GM19438 (cell line): ENCODE results near the gene GEN1.

Experiments
- ATAC-seq: cut with Tn5 transposase; IDR thresholded peaks from one replicate; pipeline ENCODE4 v1.9.1; 2021; ENCODE audit warnings: low read depth; ENCODE audit not compliant: unreplicated experiment

The GEN1 gene

DNA sequence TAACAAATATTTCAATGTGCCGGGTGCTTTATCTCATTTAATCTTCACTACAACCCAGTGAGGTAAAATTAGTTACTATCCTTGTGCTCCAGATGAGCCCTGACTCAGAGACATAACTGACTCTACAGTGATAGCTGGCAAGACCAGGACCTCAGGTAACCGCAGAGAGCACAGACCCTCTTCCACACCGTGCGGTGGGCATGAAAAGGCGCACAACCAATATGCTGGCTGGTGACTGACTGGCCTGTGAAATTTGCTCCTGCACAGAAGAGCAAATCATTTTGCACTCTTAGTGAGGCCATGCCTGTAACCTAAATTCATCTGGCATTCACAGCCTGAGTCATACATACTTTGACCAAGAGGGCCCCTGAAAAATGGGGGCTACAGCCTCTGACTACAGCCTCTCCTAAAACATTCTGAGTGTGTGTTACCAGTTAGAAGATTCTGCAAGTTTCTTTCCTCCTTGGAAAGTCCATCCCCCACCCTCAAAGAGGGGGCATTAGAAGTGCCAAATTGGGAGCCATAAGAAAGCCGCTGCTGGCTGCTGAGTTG lies 39.9 kb downstream of the GEN1 start:
- no peak for ATAC-seq

DNA sequence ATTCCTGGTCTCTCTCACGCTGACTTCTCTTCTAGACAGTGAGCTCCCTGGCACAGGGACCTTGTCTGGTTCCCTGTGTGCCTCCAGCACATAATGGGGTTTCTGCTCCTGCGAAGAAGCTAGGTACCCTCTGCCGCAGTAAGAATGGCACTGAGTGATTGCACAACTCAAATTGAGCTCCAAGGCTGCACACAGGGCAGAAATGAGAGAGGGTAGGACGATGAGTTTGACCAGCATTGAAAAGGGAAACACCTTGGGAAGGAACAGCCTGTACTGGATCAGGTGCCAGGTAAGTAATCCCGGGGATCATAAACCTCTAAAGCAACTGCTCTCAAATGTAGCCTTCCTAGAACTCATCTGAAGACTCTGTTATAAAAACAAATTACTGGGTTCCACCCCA lies 41.4 kb downstream of the GEN1 start:
- no peak for ATAC-seq

GRCh38 chr2:17798338-17798737 lies 44.4 kb downstream of the GEN1 start:
- no peak for ATAC-seq

- no peak for ATAC-seq
These were observed 45.6 kb downstream of the GEN1 start for GRCh38 chr2:17799301-17800120.

DNA sequence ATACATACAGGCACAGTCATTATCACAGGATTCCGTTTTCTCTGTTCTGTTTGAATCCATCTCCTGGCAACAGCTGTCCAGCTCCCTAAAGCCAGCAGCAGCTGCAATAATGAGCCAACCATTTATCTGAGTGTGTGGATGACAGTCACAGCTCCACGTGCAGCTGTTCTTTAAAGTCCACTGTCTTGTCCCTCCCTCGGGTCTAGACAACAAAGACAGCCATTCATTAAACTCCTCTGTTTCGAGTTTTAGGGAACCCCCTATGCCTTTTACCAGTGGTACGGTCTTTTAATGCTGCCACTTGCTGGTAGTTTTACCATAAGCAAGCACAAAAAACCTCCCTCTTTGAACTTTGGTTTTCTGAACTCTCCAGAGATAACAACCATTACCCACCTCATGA lies 46.3 kb downstream of the GEN1 start:
- no peak for ATAC-seq

DNA sequence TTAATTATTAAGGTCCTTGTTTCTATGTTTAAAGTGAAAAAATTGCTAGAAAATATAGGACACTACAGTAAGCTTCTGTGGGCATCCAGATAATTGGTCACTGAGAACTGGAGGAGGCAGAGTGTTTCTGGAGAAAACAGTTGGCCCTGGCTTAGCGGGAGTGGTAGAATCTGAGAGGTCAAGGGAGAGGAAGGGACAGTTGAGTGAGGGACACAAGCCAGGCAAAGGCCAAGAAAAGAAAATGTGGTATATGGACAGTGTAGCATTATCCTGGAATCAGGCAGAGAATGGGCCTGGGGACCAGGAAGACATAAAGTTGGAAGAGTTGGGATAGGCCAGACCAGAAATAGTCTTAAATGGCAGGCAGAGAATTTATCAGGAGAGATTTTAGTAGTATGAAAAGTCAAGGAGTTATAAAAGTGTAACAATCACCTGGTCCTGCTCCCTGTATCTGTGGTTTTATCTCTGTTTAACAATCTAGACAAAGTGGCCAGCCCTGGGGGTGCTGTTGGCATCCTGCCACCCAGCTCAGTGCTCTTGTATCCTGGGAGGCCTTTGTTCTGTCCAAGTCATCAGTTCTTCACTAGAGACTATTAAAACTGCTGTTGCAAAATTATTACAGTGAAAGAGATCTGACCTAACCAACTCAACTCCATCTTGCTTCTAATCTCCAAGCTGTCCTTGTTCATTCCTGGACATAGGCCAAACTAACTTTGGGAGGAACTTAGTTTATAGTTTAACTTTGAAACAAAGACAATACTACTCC lies 46.9 kb downstream of the GEN1 start:
- ATAC-seq, result no peak

DNA sequence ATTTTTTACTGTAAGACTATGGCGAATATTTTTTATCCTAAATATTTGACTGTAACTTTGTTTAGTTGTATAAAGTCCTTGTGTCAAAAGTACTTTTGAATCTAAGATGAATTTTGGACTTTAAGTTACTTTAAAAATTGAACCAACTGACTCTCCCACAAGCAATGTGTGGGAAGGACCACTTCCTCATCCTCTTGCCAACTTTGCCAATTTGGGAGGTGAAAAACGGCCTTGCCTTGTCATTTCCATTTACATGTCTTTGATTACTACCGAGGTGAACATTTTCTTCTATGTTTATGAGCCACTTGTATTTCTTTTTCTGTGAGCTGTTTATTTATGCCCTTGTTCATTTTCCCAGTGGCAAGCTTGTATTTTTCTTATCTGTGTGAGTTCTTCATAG lies 49.6 kb downstream of the GEN1 start:
- ATAC-seq, result no peak

- ATAC-seq, result peak; percentile 59
These were observed 50.4 kb downstream of the GEN1 start for GRCh38 chr2:17804358-17804757.

- ATAC-seq, result peak; percentile 43
These were observed 51.2 kb downstream of the GEN1 start for GRCh38 chr2:17805166-17805565.

GRCh38 chr2:17805717-17806363 lies 51.9 kb downstream of the GEN1 start:
- no peak for ATAC-seq

DNA sequence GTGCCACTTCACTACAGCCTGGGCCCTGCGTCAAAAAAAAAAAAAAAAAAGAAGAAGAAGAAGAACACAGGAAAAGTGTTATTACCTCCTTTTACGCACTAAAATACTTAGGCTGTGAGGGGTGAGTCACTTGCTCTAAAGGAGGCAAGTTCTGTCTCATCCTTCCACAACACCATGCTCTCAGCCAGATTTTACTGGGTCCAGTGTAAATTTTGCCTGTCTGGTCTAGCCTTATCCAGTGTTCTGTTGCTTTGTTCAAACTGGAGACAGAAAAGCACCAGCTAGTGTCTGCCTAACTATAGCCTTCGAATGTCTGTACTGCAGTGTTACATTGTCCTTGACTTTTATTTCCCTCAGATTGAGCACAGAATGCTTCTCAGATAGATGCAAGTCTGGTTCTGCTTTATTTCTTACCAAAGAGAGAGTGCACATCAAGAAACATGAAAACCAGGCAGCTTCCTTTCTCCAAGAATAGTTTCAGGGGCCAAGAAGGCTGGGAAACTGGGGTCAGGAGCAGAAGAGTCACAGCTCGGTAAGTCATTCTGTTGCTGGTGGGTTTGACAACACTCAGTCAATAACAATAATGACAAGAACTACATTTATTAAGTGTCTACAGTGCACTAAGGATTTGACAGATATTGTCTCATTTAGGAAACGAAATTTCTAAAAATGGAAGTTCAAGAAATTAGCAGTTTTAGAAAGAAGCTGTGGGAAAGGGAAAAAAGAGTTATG lies 59.2 kb downstream of the GEN1 start:
- peak; percentile 38 for ATAC-seq

GRCh38 chr2:17813742-17814473 lies 60.0 kb downstream of the GEN1 start:
- peak; percentile 87 for ATAC-seq

DNA sequence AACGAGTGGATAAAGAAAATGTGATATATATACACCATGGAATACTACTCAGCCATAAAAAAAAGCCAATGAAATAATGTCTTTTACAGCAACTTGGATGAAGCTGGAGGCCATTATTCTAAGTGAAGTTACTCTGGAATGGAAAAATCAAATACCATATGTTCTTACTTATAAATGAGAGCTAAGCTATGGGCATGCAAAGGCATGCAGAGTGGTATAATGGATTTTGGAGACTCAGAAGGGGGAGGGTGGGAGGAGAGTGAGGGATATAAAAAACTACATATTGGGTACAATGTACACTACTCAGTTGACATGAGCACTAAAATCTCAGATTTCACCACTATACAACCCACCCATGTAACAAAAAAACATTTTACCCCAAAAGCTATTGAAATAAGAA lies 60.7 kb downstream of the GEN1 start:
- ATAC-seq, result no peak

DNA sequence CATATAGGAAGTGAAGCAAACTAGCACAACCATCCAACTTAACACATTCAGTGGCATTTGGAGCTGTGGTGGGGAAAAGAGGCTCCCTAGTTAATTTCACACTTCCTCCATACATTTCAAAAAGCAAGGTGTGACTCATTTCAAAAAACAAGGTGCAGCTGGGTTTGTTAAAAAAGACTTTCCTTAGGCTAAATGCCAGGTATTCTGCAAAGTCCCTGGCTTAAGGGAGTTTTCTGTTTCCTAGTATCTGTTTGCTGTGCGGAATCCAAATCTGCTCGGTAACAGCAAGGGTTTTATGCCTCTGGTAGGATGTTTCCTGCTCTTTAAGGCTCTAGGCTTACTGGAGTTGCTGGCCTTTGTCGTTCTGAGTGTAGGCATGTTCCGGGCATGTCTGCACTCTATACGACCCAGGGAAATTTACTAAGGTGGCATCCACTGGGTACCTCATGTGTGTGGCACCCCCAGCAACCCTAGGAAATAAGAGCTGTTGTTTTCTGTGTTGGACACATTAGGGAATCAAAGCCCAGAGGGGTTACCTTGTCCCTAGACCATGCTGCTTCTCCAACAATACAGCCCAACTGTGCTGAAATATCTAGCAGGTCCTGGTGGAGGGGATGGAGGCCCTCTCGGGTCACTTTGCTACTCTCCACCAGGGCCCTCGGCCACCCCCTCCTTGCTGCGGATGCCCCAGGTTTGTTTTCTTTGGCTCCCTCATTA lies 61.7 kb downstream of the GEN1 start:
- ATAC-seq, result peak; percentile 36

DNA sequence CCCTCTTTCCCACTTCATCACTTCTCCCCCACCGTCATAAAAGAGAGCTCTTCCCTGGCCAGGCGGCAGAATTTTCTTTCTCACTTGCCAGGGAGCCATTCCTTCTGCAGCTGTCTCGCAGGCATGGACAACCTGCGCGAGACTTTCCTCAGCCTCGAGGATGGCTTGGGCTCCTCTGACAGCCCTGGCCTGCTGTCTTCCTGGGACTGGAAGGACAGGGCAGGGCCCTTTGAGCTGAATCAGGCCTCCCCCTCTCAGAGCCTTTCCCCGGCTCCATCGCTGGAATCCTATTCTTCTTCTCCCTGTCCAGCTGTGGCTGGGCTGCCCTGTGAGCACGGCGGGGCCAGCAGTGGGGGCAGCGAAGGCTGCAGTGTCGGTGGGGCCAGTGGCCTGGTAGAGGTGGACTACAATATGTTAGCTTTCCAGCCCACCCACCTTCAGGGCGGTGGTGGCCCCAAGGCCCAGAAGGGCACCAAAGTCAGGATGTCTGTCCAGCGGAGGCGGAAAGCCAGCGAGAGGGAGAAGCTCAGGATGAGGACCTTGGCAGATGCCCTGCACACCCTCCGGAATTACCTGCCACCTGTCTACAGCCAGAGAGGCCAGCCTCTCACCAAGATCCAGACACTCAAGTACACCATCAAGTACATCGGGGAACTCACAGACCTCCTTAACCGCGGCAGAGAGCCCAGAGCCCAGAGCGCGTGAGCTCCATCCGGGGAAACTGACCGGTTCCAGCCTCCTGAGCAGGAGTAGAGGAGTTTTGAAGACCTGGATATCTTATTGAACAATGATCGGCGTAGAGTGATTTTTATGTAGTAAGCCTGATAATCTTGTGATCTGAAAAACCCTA lies 62.7 kb downstream of the GEN1 start, which contains the start of gene MSGN1:
Gene MSGN1 (plus strand): TSS at position 65 of the 850 bp plus-strand sequence. CDS start 59 bp downstream, at position 124.
- no peak for ATAC-seq

DNA sequence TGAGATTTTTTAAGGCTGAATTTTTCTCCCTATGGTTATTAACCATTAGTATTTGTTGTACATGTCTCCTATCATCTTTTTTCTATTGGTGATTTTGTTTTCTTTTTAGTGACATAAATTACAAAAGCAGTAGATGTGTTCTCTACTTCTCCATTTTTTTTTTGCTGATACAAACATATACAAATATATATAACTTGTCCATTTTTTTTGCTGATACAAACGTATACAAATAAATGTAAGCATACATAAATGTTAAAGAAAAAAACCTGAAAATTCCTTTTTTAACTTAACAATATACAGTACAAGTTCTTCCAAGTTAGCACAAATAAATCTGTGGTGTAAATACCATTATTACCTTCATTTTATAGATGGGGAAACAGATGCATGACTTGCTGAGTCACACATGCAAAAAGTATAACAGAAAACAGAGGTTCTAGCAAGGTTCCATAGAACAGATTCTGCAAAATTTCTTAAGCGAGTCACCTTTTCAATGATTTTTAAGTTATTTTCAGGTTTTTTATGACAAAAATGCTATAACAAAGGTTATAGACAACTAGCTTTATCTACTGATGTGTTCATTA lies 64.4 kb downstream of the GEN1 start:
- no peak for ATAC-seq

DNA sequence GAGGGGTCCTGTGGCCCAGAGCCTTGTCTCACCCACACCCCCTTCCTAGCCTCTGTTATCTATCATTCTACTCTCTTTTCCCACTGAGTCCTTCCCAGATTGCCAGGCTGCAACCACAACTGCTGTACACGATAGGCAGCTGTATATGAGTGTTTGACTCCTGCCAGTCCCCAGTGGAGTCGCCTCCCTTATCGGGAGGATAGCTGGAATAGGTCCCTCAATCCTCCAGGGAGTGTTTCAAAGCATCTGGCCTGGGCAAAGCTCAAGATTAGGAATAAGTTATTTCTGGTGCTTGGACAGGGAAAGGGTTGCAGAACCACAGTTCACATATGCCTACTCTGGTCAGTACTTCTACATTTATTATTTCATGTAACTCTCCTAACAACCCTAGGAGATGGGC lies 67.1 kb downstream of the GEN1 start:
- ATAC-seq, result no peak
